SJCRH30 (cell line): ENCODE results near the gene OSGIN1. TPM values are rescaled to one million over a fixed set of nuclear protein-coding genes. Genes with fewer than 3 reads are reported as not detected.
A peak's percentile ranks its signal among the peaks of the same experiment; 100 is the strongest.

Experiments
- DNase-seq, 2 experiments: peaks; one replicate each; pipeline ENCODE4 v3.0.0-alpha.2; 2015 to 2020
- H3K27ac ChIP-seq: fragments of 250-450 bp; sonication (Bioruptor Pico); 2 replicates; pipeline ENCODE4 v1.5.1; 2020; ENCODE audit warnings: mild to moderate bottlenecking, moderate library complexity
- H3K27me3 ChIP-seq: fragments of 250-450 bp; sonication (Bioruptor Pico); 2 replicates; pipeline ENCODE4 v1.5.1; 2020; ENCODE audit warnings: mild to moderate bottlenecking, moderate library complexity
- H3K36me3 ChIP-seq: fragments of 250-450 bp; sonication (Bioruptor Pico); 2 replicates; pipeline ENCODE4 v1.5.1; 2020; ENCODE audit warnings: mild to moderate bottlenecking, moderate library complexity
- H3K4me1 ChIP-seq: fragments of 250-450 bp; sonication (Bioruptor Pico); 2 replicates; pipeline ENCODE4 v1.5.1; 2020; ENCODE audit warnings: mild to moderate bottlenecking, moderate library complexity
- H3K4me3 ChIP-seq: fragments of 250-450 bp; sonication (Bioruptor Pico); 2 replicates; pipeline ENCODE4 v1.5.1; 2020; ENCODE audit warnings: mild to moderate bottlenecking, moderate library complexity
- H3K9me3 ChIP-seq: fragments of 250-450 bp; sonication (Bioruptor Pico); replicated peaks from 2 replicates; pipeline ENCODE4 v1.5.1; 2020; ENCODE audit warnings: mild to moderate bottlenecking, moderate library complexity
- total RNA-seq: library from RNA; depleted of rRNA; stranded (reverse); fragments of >200 nt; shearing (Covaris generic); gene quantifications from 2 replicates; pipeline ENCODE4 v1.2.3, GENCODE V29; 2014; rRNA removed

The OSGIN1 gene, protein sequence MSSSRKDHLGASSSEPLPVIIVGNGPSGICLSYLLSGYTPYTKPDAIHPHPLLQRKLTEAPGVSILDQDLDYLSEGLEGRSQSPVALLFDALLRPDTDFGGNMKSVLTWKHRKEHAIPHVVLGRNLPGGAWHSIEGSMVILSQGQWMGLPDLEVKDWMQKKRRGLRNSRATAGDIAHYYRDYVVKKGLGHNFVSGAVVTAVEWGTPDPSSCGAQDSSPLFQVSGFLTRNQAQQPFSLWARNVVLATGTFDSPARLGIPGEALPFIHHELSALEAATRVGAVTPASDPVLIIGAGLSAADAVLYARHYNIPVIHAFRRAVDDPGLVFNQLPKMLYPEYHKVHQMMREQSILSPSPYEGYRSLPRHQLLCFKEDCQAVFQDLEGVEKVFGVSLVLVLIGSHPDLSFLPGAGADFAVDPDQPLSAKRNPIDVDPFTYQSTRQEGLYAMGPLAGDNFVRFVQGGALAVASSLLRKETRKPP
- 1.7 and 2.1 TPM in 2 replicates for total RNA-seq

DNA sequence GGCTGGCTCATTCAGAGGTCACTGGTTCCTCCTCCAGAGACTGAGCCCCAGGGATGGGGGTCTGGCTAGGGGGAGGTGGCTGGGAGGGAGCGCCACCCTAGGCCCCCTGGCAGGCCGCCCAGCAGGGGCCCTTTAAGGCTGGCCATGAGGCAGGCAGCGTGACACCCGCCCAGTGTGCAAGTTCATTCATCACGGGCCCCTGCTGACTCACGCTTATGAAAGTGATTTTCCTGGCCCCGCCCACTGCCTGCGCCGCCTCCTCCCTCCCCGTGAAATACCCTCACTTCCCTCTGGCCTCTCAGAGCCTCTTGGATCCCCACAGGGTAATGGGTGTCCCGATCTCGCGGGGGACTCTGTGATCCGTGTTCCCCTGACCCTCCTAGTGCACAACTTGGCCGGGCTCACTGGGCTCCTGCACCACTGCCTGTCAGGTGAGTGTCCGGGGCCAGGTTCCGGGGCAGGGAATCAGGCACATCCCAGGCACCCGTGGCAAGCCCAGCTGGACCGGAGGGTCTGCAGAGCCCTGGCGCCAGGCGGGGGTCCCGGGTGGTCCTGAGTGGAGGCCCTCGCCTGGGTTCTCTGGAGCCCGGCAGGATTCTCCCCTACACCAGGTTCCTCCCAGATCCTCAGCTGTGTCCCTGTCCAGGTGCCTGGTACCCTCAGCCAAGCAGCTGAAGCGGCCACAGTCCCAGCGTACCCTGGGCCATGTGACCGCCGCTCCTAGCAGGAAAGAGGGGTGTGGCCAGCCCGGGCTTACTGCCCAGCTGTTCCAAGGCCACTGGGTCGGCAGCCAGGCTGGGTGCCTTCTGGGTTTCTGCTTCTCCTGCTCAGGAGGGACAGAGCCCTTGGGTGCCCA is at the start of gene OSGIN1:
Gene OSGIN1 (plus strand): TSS at position 301 of the 856 bp plus-strand sequence. CDS start 4,432 bp downstream, outside the sequence.
- Histone ChIP-seq H3K4me3 (peak within 1 kb of the TSS; percentile 67), H3K9me3 (no peaks in the 10 kb centered on the region)

GRCh38 chr16:83903751-83904150 is 49.3 kb upstream of the OSGIN1 start:
- no peak overlapping the region for H3K4me3 ChIP-seq
- H3K9me3 ChIP-seq: no peaks in the 10 kb centered on the region
- DNase-seq: peak; percentile 66 to 73
- no peaks in the 10 kb centered on the region for H3K27me3 ChIP-seq
- H3K4me1 ChIP-seq: peaks cover 9% of the 10 kb centered on the region
- no peak overlapping the region for H3K27ac ChIP-seq
- no peaks in the 10 kb centered on the region for H3K36me3 ChIP-seq

More for the DNA sequence above, at the start of gene OSGIN1:
- Histone ChIP-seq H3K27ac (peak within 1 kb of the TSS; percentile 80), H3K27me3 (no peaks in the 10 kb centered on the region), H3K36me3 (no peaks in the 10 kb centered on the region), H3K4me1 (peaks cover 7% of the 10 kb centered on the region; the same call in 1 of the 2 replicates)
- peak; percentile 88 for DNase-seq

GRCh38 chr16:83906683-83907082 is 46.4 kb upstream of the OSGIN1 start:
- Histone ChIP-seq H3K27me3 (no peaks in the 10 kb centered on the region), H3K9me3 (no peaks in the 10 kb centered on the region), H3K36me3 (no peaks in the 10 kb centered on the region), H3K27ac (no peak overlapping the region), H3K4me3 (no peak overlapping the region), H3K4me1 (peaks cover 9% of the 10 kb centered on the region)
- DNase-seq: no peak

GRCh38 chr16:83907111-83907510 is 45.9 kb upstream of the OSGIN1 start:
- H3K27me3 ChIP-seq: no peaks in the 10 kb centered on the region
- no peak overlapping the region for H3K4me3 ChIP-seq
- peaks cover 9% of the 10 kb centered on the region for H3K4me1 ChIP-seq
- no peaks in the 10 kb centered on the region for H3K36me3 ChIP-seq
- H3K9me3 ChIP-seq: no peaks in the 10 kb centered on the region
- H3K27ac ChIP-seq: no peak overlapping the region
- DNase-seq: no peak

DNA sequence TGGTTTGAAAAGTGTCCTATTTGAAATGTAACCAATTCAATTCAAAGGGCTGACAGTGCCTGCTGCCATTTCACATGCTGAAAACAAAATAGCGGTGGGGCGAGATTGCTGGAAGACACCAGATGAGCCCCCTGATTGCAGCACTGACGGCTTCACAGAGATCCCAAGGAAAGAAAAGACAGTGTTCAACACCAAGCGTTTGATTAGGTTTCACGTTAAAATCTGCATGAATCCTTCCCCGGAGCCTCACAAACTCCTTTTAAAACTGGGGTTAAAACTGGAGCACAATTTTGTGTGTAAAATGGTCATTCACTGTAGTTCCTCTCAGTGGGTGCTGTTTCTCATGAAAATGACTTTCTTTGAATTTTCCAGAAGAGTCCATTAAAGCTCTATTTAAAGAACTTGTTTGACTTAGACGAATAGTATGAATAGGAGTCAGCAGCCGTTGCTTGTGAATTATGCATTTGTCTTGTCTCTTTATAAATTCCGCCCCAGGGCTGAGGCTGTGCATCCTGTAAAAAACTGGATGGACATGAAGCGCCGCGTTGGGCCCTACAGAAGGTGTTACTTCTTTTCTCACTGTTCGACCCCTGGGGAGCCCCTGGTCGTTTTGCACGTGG is 45.3 kb upstream of the OSGIN1 start:
- Histone ChIP-seq H3K27me3 (no peaks in the 10 kb centered on the region), H3K27ac (no peak overlapping the region), H3K9me3 (no peaks in the 10 kb centered on the region), H3K36me3 (no peaks in the 10 kb centered on the region), H3K4me1 (peaks cover 12% of the 10 kb centered on the region), H3K4me3 (no peak overlapping the region)
- DNase-seq: no peak

GRCh38 chr16:83908798-83909197 is 44.2 kb upstream of the OSGIN1 start:
- DNase-seq: no peak
- no peak overlapping the region for H3K27ac ChIP-seq

DNA sequence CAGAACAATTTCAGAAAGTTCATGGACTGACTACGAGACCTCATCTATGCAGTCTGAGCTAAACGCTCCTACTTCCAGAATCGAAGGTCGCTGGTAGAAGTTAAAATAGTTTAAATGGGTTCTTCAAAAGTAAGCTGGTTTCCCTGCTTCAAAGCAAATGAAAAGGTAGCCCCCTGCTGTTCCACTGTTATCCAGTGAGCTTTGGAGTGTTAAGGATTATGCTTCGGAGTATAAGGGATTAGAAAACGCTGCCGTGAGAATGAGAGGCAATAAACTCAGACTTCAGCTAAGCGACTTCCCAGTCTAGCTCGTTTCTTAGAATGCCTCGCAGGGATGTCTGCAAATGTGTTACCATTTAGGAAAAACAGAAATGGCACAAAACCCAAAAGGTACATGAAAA is 41.8 kb upstream of the OSGIN1 start:
- H3K27ac ChIP-seq: no peak overlapping the region
- peaks cover 7% of the 10 kb centered on the region; the same call in 1 of the 2 replicates for H3K4me1 ChIP-seq
- no peak for DNase-seq
- no peaks in the 10 kb centered on the region for H3K27me3 ChIP-seq
- H3K9me3 ChIP-seq: no peaks in the 10 kb centered on the region
- no peaks in the 10 kb centered on the region for H3K36me3 ChIP-seq
- H3K4me3 ChIP-seq: no peak overlapping the region

More at GRCh38 chr16:83908798-83909197, 44.2 kb upstream of the OSGIN1 start:
- H3K36me3 ChIP-seq: no peaks in the 10 kb centered on the region
- no peaks in the 10 kb centered on the region for H3K27me3 ChIP-seq
- no peak overlapping the region for H3K4me3 ChIP-seq
- peaks cover 12% of the 10 kb centered on the region for H3K4me1 ChIP-seq
- no peaks in the 10 kb centered on the region for H3K9me3 ChIP-seq

DNA sequence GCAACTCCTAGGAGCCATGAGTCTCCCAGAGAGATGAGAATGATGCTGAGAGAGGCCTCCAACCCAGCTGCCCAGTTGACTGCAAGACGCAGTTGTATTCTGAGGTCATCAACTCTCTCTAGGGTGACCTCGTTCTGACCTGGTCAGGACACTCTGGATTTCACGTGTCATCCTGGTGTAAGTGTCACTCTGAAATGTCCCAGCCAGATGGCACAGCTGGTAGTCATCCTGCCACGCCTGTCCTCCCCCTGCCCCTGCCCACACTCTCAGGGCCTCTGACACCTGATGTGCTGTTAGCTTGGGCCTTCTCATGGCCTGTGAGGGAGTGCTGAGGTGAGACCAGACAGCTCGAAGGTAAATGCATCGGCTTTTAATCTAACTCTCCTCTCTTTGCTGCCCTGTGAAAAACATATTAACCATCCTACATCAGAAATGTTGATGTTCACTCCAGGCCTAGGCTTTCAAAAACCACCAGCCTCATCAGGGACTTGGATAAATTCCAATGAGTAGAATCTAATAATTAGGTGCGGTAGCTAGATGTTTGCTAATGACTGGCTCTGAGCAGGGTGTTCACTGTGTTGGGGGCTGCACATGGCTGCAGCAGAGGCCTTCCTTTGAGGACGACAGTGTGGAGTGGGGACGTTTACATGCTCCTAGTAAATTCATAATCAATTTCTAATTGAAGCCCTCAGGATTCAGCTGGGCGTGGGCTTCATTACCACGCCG is 40.4 kb upstream of the OSGIN1 start:
- H3K4me3 ChIP-seq: no peak overlapping the region
- DNase-seq: no peak

GRCh38 chr16:83913245-83913633 is 39.8 kb upstream of the OSGIN1 start:
- Histone ChIP-seq H3K27me3 (no peaks in the 10 kb centered on the region), H3K27ac (peak overlapping the region; percentile 46), H3K4me3 (no peak overlapping the region), H3K36me3 (no peaks in the 10 kb centered on the region), H3K9me3 (no peaks in the 10 kb centered on the region), H3K4me1 (peaks cover 7% of the 10 kb centered on the region; the same call in 1 of the 2 replicates)
- DNase-seq: peak; percentile 84

More for the DNA sequence above, 40.4 kb upstream of the OSGIN1 start:
- H3K36me3 ChIP-seq: no peaks in the 10 kb centered on the region
- peak overlapping the region; percentile 46 for H3K27ac ChIP-seq
- H3K27me3 ChIP-seq: no peaks in the 10 kb centered on the region
- peaks cover 7% of the 10 kb centered on the region; the same call in 1 of the 2 replicates for H3K4me1 ChIP-seq
- no peaks in the 10 kb centered on the region for H3K9me3 ChIP-seq

DNA sequence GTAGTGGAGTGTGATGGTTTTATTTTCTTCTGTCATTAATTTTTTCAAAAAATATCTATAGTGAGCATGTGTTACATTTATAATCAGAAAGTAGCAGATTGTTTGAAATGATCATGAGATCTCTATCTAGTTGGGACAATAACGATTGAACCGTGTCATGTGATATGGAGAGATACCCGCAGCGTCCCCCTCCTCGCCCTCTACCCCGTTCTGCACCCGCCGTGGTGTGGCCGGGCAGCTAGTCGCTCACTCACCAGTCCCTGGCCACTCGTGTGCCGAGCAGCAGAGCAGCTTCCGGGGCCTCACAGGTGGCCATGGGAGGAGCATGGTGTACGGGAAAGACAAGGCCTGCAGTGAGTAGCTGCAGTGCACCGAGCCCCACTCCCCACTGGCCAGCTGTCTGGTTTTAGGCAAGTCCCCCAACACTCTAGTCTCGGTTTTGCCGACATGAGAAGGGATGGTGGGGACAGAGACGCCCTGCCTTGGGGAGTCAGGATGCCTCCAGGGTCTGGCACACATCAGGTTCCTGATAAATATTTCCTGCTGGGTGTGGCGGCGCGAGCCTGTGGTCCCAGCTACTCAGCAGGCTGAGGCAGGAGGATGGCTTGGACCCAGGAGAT is 38.8 kb upstream of the OSGIN1 start:
- Histone ChIP-seq H3K27me3 (no peaks in the 10 kb centered on the region), H3K36me3 (no peaks in the 10 kb centered on the region), H3K4me1 (peaks cover 7% of the 10 kb centered on the region; the same call in 1 of the 2 replicates), H3K9me3 (no peaks in the 10 kb centered on the region), H3K4me3 (no peak overlapping the region), H3K27ac (no peak overlapping the region)
- DNase-seq: no peak

DNA sequence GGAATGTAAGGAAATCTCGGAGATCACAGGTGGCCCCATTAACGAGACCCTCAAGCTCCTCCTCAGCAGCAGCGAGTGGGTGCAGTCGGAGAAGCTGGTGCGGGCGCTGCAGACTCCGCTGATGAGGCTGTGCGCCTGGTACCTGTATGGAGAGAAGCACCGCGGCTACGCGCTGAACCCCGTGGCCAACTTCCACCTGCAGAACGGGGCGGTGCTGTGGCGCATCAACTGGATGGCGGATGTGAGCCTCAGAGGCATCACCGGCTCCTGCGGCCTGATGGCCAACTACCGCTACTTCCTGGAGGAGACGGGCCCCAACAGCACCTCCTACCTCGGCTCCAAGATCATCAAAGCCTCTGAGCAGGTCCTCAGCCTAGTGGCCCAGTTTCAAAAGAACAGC is 38.0 kb upstream of the OSGIN1 start:
- Histone ChIP-seq H3K36me3 (no peaks in the 10 kb centered on the region), H3K27me3 (no peaks in the 10 kb centered on the region), H3K27ac (no peak overlapping the region), H3K9me3 (no peaks in the 10 kb centered on the region), H3K4me1 (peaks cover 7% of the 10 kb centered on the region; the same call in 1 of the 2 replicates), H3K4me3 (no peak overlapping the region)
- no peak for DNase-seq

- Histone ChIP-seq H3K27me3 (no peaks in the 10 kb centered on the region), H3K4me1 (peaks cover 7% of the 10 kb centered on the region; the same call in 1 of the 2 replicates), H3K9me3 (no peaks in the 10 kb centered on the region), H3K4me3 (no peak overlapping the region), H3K36me3 (no peaks in the 10 kb centered on the region), H3K27ac (no peak overlapping the region)
- no peak for DNase-seq
Observed at GRCh38 chr16:83915491-83915890, 37.5 kb upstream of the OSGIN1 start.

DNA sequence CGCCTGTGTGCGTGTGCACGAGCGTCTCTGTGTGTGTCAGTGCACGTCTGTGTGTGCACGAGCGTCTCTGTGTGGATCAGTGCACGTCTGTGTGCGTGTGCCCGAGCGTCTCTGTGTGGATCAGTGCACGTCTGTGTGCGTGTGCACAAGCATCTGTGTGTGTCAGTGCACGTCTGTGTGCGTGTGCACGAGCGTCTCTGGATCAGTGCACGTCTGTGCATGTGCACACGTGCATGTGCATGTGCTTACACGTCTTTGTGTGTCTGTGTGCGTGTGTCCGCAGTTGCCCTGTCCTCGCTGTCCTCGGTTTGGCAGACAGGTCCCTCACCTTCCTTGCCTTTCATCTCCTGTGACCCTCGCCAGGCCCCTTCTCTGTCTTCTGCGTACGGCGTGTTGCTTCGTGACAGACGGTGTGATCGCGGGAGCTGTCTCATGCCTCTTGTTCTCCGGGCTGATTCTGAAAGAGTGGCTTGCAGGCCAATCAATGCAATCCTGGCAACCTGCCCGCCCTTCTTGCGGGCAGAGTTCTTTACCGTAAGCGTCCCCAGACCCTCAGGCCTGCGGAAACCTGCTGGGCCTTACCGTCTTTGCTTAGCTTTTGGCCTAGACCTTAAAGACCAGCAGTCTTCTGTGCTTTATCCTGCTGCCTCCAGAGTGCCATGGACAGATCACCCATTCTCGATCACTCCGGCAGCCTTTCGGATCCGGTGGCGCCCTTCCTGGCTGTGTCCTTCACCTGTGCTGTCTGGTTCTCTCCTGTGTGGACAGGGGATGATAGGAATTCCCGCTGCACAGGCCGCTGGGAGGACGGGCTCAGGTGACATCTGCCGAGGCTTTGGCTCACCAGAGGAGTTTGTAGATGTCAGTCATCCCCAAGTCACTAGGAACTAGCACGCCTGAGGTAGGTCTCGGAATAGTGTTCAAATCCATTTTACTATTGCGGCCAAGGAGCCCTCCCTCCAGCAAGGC is 35.6 kb upstream of the OSGIN1 start:
- no peak overlapping the region for H3K4me3 ChIP-seq
- no peak overlapping the region for H3K27ac ChIP-seq
- no peaks in the 10 kb centered on the region for H3K36me3 ChIP-seq
- no peaks in the 10 kb centered on the region for H3K9me3 ChIP-seq
- H3K4me1 ChIP-seq: peaks cover 7% of the 10 kb centered on the region; the same call in 1 of the 2 replicates
- no peak for DNase-seq
- H3K27me3 ChIP-seq: no peaks in the 10 kb centered on the region
